ENCODE measurements around the gene SRY.

GRCh38 chrY:2828497-2828896, 41.0 kb upstream of the SRY start:
- TF ChIP-seq EZH2 (IDR thresholded peaks at IDR 0.05; ENCODE audit: borderline replicate concordance, low read depth, low read length, severe bottlenecking) = no peak
- TF ChIP-seq CTCF (IDR thresholded peaks at IDR 0.05; ENCODE audit: borderline replicate concordance, extremely low read depth, low read length, poor library complexity, severe bottlenecking) = no peak
